CD4-positive, alpha-beta T cell (primary cell): Measurements from ENCODE around the gene FAM180B. TPM values are rescaled to one million over a fixed set of nuclear protein-coding genes. Genes with fewer than 3 reads are reported as not detected.

Experiments used
- ATAC-seq: fragments of 200-7000 bp; cut with Tn5 transposase; one replicate; pipeline ENCODE4 v1.10.0; 2022; ENCODE audit warnings: mild to moderate bottlenecking; ENCODE audit not compliant: poor library complexity
- CTCF ChIA-PET: fragments of 350-600 bp; sonication (Branson Sonifier 250); formaldehyde crosslinking; loops from one replicate; lab custom pipeline; 2021; ENCODE audit warnings: antibody characterized with exemption, inconsistent platforms; lab: Charles Lee
- POLR2A ChIA-PET: fragments of 350-600 bp; sonication (Branson Sonifier 250); formaldehyde crosslinking; loops from one replicate; lab custom pipeline; 2021; ENCODE audit warnings: antibody characterized with exemption, inconsistent platforms; lab: Charles Lee
- DNase-seq, 14 experiments: peaks; one replicate each; pipeline ENCODE4 v3.0.0-alpha.2; 2013 to 2020; ENCODE audit warnings: mixed read lengths in 2 of 14
- H3K27ac ChIP-seq, 2 donors: one replicate each; pipeline versions ENCODE4 v1.5.1 to v1.7.0; 2013; ENCODE audit warnings: low read length in 2 of 2, low read depth in 1 of 2, mild to moderate bottlenecking in 1 of 2
- H3K27me3 ChIP-seq, 2 experiments: 1 replicate in 1 of 2; 2 replicates in 1 of 2; pipeline versions ENCODE4 v1.6.1 to v1.7.0; 2013; ENCODE audit warnings: low read length in 2 of 2, control low read depth in 1 of 2, mild to moderate bottlenecking in 1 of 2, moderate library complexity in 1 of 2; ENCODE audit not compliant: insufficient read depth in 2 of 2, control insufficient read depth in 1 of 2
- H3K36me3 ChIP-seq: one replicate; pipeline ENCODE4 v1.6.1; 2013; ENCODE audit warnings: low read length, control low read depth; ENCODE audit not compliant: insufficient read depth
- H3K4me1 ChIP-seq: one replicate; pipeline ENCODE4 v1.6.1; 2013; ENCODE audit warnings: low read length, control low read depth; ENCODE audit not compliant: insufficient read depth
- H3K4me3 ChIP-seq: one replicate; pipeline ENCODE4 v1.5.1; 2013; ENCODE audit warnings: mild to moderate bottlenecking, low read length, moderate library complexity
- H3K9me3 ChIP-seq, 2 experiments: 1 replicate in 1 of 2; 2 replicates in 1 of 2; pipeline versions ENCODE4 v1.6.1 to v1.7.0; 2013; ENCODE audit warnings: low read length in 2 of 2, mild to moderate bottlenecking in 2 of 2, control low read depth in 1 of 2, moderate library complexity in 1 of 2; ENCODE audit not compliant: control insufficient read depth in 1 of 2, insufficient read depth in 1 of 2
- H3K27ac Mint-ChIP-seq: one replicate; pipeline ENCODE4 v1.8.0; 2020; ENCODE audit warnings: mixed read lengths
- H3K27me3 Mint-ChIP-seq: one replicate; pipeline ENCODE4 v1.8.0; 2021; ENCODE audit warnings: mixed read lengths
- H3K36me3 Mint-ChIP-seq: one replicate; pipeline ENCODE4 v1.8.0; 2021; ENCODE audit warnings: low read depth, mixed read lengths
- H3K4me1 Mint-ChIP-seq: one replicate; pipeline ENCODE4 v1.8.0; 2021; ENCODE audit warnings: low read depth, mixed read lengths
- H3K4me3 Mint-ChIP-seq: one replicate; pipeline ENCODE4 v1.8.0; 2020; ENCODE audit warnings: mild to moderate bottlenecking, mixed read lengths
- H3K9me3 Mint-ChIP-seq: one replicate; pipeline ENCODE4 v1.8.0; 2020; ENCODE audit warnings: mixed read lengths
- intact Hi-C, 2 experiments: fragments of 100-400 bp; cut with DNase I in 1 of 2; cut with micrococcal nuclease in 1 of 2; formaldehyde crosslinking; loops; one replicate each; pipeline versions ENCODE4 v1.15.1 to v1.9.0; 2023 to 2025; cut with DNase I, micrococcal nuclease
- total RNA-seq, 174 experiments: library from RNA in 2 of 174; stranded (reverse) in 2 of 174; gene quantifications; one replicate each; pipeline ENCODE4 v1.2.3 and lab custom pipeline; 2021 to 2026
- TF ChIP-seq, protein P1 (sequence below): fragments of 200-600 bp; IDR thresholded peaks from one replicate; pipeline ENCODE4 v1.8.0; 2022; ENCODE audit warnings: antibody characterized with exemption, mild to moderate bottlenecking

The FAM180B gene
- total RNA-seq, 2 experiments from 2014 or later, result 0.55 to 0.92 TPM

DNA sequence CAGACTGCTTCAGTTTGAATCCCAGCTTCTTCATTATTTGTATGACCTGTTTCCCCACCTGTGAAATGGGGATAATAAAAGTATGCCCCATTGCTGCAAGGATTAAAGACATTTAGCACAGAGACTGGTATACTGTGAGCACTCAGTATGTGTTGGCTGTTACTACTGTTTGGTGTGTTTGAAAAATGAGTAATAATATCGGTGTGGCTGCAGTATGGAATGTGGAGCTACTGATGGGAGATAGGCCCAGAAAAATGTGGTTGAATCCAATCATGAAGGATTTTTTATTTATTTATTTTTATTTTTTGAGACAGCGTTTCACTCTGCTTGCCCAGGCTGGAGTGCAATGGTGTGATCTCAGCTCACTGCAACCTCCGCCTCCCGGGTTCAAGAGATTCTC, 16.8 kb downstream of the FAM180B start:
- no peak overlapping the region for H3K4me3 ChIP-seq
- Mint-ChIP-seq H3K9me3 (no peaks in the 10 kb centered on the region), H3K4me3 (no peak overlapping the region), H3K27ac (no peak overlapping the region), H3K36me3 (no peaks in the 10 kb centered on the region), H3K4me1 (no peaks in the 10 kb centered on the region), H3K27me3 (peaks cover 7% of the 10 kb centered on the region)
- no peaks in the 10 kb centered on the region for H3K9me3 ChIP-seq
- TF ChIP-seq, protein P1, sequence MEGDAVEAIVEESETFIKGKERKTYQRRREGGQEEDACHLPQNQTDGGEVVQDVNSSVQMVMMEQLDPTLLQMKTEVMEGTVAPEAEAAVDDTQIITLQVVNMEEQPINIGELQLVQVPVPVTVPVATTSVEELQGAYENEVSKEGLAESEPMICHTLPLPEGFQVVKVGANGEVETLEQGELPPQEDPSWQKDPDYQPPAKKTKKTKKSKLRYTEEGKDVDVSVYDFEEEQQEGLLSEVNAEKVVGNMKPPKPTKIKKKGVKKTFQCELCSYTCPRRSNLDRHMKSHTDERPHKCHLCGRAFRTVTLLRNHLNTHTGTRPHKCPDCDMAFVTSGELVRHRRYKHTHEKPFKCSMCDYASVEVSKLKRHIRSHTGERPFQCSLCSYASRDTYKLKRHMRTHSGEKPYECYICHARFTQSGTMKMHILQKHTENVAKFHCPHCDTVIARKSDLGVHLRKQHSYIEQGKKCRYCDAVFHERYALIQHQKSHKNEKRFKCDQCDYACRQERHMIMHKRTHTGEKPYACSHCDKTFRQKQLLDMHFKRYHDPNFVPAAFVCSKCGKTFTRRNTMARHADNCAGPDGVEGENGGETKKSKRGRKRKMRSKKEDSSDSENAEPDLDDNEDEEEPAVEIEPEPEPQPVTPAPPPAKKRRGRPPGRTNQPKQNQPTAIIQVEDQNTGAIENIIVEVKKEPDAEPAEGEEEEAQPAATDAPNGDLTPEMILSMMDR, result no peak
- ChIA-PET CTCF (no interaction called here), POLR2A (no interaction called here)
- H3K4me1 ChIP-seq, result no peaks in the 10 kb centered on the region
- no peaks in the 10 kb centered on the region for H3K36me3 ChIP-seq
- H3K27me3 ChIP-seq, result no peaks in the 10 kb centered on the region
- no peak for ATAC-seq
- H3K27ac ChIP-seq, result no peak overlapping the region
- no peak for DNase-seq
- intact Hi-C loops, result no loop called here

DNA sequence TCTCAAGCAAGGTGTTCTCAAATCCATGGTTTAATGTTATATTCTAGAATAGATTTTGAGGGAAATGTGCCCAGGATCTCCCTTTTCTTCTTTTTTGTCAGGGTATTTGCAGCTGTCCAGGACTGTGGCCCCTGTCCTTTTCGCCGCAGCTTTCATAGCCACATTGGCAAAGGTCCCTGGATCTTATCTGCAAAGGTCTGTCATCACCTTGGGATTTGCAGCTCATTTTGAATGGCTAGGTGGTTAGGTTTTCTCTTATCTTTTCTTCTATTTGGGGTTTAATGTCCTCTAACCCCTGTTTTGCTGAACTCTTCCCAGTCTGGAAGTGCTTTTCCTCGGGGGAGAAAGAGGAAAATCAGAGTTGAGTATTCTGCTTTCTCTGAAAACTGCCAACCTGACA, 19.4 kb downstream of the FAM180B start:
- Histone ChIP-seq H3K4me3 (no peak overlapping the region), H3K36me3 (no peaks in the 10 kb centered on the region), H3K9me3 (no peaks in the 10 kb centered on the region), H3K27ac (no peak overlapping the region), H3K27me3 (no peaks in the 10 kb centered on the region), H3K4me1 (no peaks in the 10 kb centered on the region)
- Mint-ChIP-seq H3K27ac (no peak overlapping the region), H3K9me3 (no peaks in the 10 kb centered on the region), H3K4me1 (no peaks in the 10 kb centered on the region), H3K4me3 (no peak overlapping the region), H3K27me3 (no peaks in the 10 kb centered on the region), H3K36me3 (no peaks in the 10 kb centered on the region)
- CTCF ChIA-PET, result no interaction called here
- POLR2A ChIA-PET, result no interaction called here
- TF ChIP-seq, protein P1, result no peak
- ATAC-seq (no peak), DNase-seq (no peak)
- intact Hi-C loops, result no loop called here

DNA sequence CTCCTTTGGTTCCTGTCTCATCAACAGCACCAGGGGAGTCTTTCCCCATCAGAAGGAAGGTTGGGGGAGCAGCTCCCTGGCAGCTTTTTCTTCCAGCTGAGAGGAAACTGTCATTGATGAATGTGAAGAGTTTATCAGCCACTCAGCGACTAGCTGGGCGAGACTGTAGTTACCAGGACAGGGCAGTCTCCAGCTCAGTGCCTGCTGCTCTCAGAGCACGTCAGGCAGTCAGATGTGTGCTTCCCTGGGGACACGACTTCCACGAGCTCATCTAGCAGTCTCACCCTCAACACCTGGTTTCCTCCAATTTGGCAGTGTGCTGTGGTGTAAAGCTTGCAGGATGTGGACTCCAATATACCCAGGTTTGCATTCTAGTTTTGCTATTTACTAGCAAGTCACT, 20.3 kb downstream of the FAM180B start:
- H3K9me3 Mint-ChIP-seq, result no peaks in the 10 kb centered on the region
- intact Hi-C loops, result no loop called here
- Histone ChIP-seq H3K36me3 (no peaks in the 10 kb centered on the region), H3K27ac (no peak overlapping the region), H3K9me3 (no peaks in the 10 kb centered on the region), H3K4me3 (no peak overlapping the region), H3K4me1 (no peaks in the 10 kb centered on the region), H3K27me3 (no peaks in the 10 kb centered on the region)
- ChIA-PET CTCF (no interaction called here), POLR2A (no interaction called here)
- DNase-seq (no peak), ATAC-seq (no peak)
- no peaks in the 10 kb centered on the region for H3K4me1 Mint-ChIP-seq
- TF ChIP-seq, protein P1, result no peak
- no peaks in the 10 kb centered on the region for H3K27me3 Mint-ChIP-seq
- H3K27ac Mint-ChIP-seq, result no peak overlapping the region
- no peaks in the 10 kb centered on the region for H3K36me3 Mint-ChIP-seq
- H3K4me3 Mint-ChIP-seq, result no peak overlapping the region
